Fibroblast of skin of right biceps (primary cell): ENCODE data around the gene SBK1.
"Not testable (repeated sequence)": the region's sequence is repeated elsewhere in the genome, so short reads cannot be mapped to it uniquely, and the experiment has no call there.

ENCODE experiments used
- DNase-seq: peaks from one replicate; pipeline ENCODE4 v3.0.0-alpha.2; 2013

SBK1 gene

DNA sequence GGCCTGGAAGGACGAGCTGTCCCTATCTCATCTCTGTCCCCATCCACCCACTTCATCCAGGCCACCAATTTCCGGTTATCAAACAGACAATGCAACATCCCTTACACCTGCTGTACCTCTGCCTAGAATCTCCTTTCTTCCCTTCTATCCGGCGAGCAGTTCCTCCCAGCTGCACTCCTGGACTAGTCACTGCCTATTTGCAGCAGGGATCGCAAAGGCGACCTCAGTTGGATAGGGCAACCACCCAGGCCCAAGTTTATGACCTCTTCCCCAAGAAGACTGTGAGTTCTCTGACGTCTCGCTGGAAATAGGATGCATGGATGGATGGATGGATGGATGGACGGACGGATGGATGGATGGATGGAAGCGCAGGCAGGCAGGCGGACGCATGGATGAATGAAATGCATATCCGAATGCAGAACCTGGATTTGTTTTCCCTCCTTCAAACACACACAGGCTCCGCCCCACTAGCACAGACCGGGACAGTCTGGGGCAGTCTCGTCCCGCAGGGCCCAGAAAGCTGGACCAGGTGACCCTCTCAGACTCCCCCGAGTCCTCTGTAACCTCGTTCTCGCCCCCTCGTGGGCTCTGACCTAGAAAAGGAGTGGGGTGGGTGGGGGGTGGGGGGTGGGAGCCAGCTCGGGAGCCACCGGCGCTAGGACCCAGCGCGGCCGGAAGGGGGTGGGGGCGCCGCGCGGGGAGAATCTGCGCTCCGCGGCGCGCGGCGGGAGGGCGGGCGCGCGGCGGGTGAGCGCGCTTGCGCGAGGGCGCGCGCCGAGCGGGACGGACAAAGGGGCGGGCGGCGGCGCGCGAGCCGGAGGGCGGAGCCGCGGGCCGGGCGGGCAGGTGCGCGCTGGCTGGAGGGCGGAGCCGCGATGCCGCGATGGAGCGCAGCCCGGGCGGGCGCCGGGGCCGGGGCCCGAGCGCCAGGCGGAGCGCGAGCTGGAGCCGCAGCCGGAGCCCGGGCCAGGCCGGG, at the start of gene SBK1:
Gene SBK1 (plus strand): TSS at position 875 of the 976 bp plus-strand sequence. CDS start 24,867 bp downstream, outside the sequence.
- DNase-seq = peak; percentile 64

DNA sequence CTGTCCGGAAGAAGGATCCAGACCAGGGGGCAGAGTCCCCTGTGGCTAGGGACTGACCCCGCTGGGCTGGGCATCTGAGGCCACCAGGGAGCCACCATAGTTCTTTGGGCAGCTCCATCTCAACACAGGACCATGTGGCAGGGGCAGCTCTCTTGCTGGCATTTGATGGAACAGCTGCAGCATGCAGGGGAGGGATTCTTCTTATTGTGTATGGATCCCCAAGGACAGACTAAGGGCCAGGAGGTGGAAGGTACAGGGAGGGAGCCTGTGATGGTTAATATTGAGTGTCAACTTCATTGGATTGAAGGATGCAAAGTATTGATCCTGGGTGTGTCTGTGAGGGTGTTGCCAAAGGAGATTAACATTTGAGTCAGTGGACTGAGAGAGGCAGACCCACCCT, 42.8 kb upstream of the SBK1 start:
- DNase-seq = not testable (repeated sequence)

DNA sequence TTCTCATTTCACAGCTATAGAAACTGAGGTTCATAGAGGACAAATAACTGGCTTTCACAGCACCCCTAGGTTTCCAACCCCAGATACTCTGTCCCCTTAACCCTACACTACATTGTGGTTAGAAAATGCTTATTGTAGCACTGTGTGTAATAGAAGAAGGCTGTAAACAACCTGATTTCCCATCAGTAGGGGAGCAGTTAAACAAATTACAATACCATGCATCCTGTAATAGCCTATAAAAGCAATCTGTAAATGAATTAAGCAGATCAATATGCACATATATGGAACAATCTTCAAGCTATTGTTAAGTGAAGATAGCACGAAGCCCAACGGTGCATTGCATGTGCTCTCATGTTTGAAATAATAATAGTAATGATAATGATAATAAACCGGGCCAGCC, 41.3 kb upstream of the SBK1 start:
- no peak for DNase-seq

DNA sequence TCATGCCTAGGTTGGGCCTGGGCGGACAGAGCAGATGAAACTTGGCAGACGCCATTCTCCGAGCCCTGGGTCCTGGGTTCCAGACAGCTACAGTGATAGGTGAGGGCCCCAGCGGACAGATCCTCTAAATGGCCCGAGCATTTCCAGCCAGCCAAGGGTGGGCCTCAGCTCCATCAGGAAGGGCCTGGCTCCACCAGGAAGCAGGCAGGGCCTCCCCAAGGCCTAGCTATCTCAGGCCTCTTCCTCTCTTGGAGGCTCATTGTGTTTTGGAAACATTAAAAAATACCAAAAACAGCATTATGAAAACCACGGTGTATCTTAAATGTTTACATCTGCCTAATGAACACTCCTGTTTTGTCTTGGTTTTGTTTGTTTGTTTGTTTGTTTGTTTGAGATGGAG, 38.2 kb upstream of the SBK1 start:
- DNase-seq = no peak

DNA sequence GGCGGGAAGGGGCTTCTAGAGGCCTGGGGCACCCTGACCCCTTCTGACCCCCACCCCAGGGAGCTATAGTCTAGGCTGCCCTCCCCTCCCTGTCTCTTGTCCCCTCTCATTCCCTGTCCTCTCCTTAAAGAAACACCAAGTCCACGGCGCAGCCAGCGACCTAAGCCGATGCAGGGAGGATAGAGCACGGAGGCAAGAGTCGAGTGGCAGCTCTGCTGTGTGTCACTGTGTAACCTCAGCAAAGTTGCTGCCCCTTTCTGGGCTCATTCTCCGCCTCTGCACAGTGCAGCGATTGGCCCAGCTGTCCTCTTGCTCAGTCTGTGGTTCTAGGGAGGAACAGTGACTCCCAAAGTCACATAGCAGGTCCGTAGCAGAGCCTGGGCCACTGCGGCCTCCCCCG, 36.5 kb upstream of the SBK1 start:
- no peak for DNase-seq

DNA sequence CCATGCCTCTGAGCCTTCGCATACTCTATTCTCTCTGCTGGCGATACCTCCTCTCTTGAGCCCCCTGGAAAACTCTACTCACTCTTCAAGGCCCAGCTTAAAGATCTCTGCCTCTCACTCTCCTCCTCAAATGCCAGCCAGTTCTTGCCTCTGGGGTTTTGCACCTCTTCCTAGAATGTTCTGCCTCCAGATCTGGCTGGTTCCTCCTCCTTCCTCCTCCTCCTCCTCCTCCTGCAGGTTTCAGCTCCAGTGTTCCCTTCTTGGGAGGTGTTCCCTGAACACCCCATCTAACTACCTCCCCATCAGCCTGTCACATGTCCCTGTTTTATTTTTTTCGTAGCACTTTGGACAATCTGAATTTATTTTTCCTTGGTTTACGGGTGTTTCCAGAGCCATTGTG, 35.1 kb upstream of the SBK1 start:
- DNase-seq = no peak

DNA sequence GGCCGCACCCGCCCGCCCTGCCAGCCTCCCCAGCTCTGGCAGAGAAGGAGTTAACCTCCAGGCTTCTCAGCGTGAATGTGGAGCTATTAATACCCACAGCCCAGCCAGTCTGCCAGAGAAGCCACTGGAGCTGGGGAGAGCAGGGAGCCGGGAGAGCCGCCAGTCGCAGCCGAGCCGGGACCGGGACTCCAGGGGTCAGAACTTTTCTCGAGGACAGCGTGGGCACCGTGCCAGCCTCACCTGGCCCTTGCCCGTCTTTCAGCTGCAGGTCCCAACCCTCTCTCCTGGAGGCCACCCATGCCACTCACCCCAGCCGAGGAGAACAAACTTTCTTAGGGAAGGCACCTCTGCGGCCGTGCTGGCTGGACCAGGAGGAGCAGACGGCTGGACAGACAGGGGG, 33.8 kb upstream of the SBK1 start:
- DNase-seq = no peak

DNA sequence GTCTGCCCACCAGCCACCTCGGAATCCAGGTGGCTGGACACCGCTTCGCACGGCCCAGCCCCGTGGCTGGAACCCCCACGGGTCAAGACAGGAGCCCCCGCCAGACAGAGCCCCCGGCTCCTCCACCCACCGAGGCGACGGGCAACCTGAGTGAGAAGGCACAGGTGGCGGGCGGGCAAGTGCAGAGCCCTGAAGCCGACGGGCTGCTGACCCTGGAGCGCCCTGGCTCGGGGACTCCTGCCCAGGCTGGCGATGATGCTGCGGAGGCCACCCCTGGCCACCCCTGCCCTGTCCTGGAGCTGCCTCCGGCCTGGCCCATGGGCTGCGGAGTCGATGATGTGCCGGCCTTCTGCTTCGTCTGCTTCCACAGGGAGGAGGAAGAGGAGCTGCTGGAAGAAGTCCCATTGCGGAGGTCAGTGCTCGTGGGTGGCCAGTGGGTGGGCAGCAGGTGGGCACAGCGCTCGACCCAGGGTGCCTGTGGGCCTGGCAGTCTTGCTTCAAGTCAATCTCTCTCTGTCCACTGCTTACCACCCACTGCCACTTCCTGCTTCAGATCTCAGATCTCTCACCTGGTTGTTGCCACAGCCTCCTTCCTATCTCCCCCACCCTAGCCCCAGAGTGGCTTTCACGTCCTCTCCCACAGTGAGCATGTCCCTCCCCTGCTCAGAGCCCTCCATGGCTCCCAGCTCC, 33.1 kb upstream of the SBK1 start:
- DNase-seq = no peak

DNA sequence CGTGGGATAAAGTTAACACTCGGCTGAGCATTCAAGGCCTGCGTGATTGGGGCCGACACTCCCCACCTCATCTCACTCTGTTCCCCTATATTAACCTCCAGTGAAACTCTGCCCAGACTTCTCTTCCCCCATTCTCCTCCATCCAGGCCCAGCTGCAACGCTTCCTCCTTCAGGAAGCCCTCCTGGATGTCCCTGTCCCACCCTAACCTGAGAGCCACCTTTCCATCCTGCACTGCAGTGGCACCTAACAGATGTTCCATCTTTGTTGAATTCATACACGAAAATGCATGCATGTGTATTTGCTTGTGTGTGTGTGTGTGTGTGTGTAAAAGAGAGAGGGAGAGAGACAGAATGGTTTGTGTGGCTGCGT, 32.6 kb upstream of the SBK1 start:
- DNase-seq = no peak

DNA sequence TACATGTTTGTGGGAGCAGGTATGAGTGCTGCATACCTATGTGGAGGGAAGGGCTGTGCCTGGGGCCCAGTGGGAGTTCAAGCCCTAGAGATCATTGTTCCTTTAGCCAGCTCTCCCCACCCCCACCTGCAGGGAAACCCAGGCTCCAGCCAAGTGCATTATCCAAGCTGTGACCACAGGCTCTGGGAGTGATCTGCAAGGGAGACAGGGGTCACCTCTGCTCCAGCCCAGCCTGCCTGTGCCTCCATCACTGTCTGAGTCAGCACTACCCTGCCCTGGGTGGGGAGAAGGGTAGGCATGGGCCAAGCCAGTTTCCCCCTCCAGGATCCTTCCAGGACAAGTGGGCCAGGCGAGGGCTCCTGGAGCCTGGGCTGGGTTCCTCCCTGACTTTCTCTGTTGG, 32.1 kb upstream of the SBK1 start:
- DNase-seq = no peak

DNA sequence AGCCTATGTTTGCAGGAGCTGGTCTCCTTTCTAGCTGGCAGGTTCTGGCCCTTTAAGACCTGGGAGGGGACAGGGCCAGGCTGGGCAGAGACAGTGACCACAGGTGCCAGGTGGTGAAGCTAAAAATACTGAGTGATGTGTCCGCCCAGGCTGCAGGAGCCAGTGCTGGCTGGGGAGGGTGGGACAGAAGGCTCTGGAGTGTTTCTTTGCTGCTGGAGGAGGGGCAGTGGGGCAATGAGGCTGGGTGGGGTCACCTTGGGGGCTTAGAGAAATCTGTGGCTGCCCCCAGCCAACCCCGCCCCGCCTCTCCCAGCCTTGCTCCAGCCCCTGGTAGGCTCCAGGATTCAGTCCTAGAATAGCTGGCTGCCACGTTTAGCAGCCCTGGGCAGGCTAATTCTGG, 30.4 kb upstream of the SBK1 start:
- DNase-seq = no peak

DNA sequence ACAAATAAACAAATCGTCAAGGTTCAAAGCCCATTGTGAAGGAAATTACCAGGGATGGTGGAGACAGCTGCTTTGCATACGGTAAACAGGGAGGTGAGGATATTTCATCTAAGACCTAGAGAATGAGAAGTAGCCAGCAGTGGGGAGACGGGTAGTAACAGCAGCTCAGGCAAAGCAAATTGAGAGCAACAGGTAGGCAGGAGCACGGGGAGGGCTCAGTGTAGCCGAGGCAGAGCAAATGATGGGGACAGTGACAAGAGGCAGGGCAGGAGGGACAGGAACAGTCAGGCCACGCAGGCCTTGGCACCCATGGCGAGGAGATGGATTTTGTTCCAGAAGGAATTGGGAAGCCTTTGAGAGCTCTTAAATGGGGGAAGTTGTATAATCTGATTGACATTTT, 29.0 kb upstream of the SBK1 start:
- DNase-seq = no peak

DNA sequence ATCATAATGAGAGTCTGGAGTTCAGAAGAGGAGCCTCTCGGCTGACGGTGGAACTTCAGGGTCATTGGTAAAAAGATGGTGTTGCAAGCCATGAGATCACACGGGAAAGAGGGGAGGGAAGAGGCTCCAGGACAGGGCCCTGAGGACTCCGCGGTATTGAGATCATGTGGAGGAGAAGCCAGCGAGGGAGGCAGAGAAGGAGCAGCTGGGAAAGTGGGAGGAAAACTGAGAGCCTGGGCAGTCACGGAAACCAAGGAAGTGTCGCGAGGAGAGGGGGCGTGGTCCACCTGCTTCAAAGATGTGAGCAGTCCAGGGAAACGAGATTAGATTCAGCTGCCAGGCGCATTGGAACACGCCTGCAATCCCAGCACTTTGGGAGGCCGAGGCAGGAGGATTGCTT, 27.7 kb upstream of the SBK1 start:
- DNase-seq = peak; percentile 5

DNA sequence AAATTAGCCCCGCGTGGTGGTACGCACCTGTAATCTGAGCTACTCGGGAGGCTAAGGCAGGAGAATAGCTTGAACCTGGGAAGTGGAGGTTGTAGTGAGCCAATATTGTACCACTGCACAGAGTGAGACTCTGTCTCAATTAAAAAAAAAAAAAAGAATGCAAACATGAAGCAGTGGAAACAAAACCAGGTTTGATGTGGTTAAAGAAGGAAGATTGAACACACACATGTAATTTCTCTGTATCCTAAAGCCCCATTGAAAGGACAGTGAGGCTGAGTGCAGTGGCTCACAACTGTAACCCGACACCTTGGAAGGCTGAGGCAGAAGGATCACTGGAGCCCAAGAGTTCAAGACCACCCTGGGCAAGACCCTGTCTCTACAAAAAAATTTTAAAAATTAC, 26.5 kb upstream of the SBK1 start:
- DNase-seq = no peak

DNA sequence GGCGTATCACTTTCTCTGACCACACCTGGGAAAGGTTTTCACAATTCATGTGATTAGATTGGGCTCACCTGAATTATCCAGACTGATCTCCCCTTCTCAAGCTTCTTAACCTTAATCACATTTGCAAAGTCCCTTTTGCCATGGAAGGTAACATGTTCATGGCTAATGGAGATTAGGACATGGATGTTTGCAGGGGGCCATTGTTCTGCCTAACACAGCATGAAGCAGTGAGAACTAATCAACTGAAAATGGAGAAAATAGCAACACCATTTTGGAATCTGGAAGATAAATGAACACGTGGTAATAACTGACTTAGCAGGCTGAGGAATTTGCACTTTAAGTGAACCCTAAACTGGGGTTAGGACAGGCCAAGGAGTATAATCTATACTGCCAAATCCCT, 25.0 kb upstream of the SBK1 start:
- DNase-seq = no peak

DNA sequence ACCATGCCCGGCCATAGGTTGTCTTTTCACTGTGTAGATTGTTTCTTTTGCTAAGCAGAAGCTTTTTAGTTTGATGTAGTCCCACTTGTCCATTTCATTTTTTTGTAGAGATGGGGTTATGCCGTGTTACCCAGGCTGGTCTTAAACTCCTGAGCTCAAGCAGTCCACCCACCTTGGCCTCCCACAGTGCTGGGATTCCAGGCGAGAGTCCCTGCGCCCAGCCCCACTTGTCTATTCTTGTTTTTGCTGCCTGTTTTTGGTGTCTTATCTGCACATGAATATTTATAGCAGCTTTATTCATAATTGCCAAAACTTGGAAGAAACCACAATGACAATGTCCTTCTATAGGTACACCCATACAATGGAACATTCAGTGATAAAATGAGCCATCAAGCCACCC, 18.8 kb upstream of the SBK1 start:
- DNase-seq = no peak

DNA sequence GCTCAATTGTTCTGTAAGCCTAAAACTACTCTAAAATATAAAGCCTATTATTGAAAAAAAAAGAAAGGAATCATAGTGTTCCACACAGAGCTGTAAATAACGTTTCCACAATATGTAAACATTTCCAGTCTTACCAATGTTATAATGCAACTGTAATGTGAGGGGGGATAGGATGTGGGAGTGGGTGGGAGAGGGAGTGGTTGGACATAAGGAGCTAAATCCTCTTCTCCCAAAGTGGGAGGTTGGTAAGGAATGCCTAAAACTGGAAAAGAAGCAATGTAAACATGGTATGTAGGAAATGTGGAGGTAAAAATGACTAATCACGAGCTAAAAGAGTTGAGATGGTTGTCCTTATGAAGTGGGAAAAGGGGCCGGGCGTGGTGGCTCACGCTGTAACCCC, 17.6 kb upstream of the SBK1 start:
- DNase-seq = no peak

DNA sequence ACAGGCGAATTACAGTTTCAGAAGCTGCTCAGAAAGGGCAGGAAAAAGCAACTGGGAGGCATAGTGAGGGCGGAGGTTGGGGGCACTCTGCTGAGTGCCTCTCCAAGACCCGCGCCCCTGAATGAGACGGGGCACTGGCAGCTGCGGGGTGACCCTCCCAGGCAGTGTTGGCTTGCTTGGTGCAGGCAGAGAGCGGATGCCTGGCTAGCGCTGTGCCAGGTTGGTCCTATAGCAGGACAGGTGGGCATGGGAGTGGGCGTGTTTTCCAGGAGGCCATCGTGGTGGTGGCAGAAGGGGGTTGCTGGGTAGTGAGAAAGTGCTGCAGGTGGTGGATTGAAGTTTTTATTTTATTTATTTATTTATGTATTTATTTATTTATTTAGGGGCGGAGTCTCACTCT, 16.0 kb upstream of the SBK1 start:
- no peak for DNase-seq

DNA sequence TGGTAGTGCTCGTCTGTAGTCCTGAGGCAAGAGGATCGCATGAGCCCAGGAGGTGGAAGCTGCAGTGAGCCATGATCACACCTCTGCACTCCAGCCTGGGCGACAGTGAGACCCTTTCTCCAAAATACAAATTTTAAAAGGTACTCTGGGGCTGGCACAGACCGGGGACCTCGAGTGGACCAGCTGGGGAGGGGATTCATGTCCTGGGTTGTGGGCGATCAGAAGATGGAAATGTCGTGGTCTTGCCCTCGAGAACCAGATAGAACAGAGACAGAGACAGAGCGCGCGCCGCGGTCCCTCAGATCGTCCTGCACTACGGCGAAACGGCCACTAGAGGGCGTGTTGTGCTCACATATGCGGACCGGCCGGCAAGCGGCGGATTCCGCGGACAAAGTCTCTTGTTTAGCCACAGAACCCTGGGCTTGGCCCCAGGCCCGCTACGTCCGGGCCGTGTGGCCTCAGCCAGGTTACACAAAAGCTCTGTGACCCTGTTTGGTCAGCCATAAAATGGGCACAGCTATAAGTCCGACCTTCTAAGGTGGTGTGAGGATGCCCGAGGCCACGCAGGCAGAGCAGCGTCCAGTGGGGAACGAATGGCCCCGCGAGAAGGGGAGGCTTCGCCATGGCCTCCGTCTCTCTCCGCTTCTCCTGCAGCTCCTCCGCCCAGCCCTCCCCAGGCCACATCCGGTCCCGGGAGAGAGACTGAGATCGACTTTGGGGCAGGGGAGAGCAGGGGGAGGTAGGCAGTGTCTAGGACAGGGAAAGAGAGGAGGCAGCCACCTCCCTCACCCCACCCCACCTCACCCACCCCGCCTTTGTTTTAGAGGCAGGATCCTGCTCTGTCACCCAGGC, 14.6 kb upstream of the SBK1 start:
- DNase-seq = peak; percentile 63

DNA sequence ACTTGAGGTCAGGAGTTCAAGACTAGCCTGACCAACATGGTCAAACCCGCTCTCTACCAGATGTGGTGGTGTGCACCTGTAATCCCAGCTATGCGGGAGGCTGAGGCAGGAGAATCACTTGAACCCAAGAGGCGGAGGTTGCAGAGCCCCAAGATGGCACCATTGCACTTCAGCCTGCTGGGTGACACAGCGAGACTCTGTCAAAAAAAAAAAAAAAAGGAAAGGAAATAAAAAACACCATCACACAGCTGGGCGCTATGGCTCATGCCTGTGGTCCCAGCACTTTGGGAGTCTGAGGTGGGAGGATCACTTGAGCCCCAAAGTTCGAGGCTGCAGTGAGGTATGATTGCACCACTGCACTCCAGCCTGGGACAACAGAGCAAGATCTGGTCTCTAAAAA, 13.3 kb upstream of the SBK1 start:
- no peak for DNase-seq

DNA sequence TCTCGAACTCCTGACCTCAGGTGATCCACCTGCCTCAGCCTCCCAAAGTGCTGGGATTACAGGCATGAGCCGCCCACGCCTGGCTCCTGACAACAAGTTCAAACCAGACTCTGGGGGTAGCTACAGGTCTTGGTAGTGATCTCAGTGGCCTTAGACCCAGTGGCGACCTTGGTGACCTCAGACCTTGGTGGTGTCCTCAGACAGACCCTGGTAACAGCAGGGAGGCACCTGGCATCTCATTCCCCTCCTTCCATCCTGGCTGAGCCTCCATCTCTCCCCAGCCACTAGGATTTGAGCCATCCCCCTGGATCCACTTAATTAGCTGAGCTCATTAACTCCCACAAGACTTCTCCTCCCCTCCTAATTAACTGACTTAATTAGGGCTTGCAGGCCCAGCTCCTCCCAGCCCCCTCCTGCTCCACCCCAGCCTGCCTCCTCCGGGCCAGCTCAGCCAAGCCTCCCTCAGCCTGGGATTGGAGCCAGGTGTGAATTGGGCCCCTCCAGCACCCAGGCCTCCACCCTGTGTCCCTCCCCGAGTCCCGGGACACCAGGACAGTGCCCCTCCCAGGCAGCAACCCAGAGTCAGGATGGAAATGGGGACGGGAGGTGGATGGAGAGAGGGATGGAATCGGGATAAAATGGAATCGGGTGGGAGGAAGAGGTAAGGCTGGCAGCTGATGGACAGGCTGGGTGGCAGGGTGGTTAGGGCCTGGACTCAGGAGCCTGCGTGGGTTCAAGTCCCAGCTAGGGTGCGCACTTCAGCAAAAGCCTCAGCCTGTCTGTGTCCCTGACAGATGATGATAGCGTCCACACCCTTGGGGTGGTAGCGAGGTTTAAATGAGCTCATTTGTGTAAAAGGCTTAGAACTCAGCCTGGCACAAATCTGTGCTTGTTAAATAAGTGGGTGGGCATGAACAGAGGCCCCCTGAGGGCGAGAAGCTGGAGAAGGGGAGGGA, 11.2 kb upstream of the SBK1 start:
- no peak for DNase-seq

DNA sequence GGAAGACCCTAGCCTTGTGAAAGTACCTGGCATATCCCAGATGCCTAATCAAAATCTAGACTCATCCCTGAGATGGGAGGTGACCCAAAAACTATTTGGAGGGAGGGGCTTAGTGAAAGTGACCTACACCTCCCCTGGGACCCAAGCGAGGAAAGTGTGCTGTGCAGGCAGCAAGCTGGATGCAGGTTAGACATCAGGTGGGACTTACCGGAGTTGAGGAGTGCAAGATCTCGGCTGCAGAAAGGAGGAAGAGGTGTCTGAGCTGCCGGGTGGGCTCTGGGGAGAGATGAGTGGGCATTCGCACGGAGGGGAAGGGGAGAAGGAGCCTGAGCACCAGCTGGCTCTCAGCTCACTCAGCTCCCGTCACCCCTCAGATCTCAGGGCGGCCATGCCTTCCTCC, 10.3 kb upstream of the SBK1 start:
- DNase-seq = no peak
